Esophagus mucosa (tissue), 1 donor: ENCODE results near the gene ABRACL. TPM values are rescaled to one million over a fixed set of nuclear protein-coding genes. Genes with fewer than 3 reads are reported as not detected.
"Not testable (repeated sequence)": the region's sequence is repeated elsewhere in the genome, so short reads cannot be mapped to it uniquely, and the experiment has no call there.

Experiments
- ATAC-seq: fragments of 200-7000 bp; cut with Tn5 transposase; one replicate; pipeline ENCODE4 v1.9.1; 2020
- total RNA-seq: library from RNA; stranded (reverse); gene quantifications from one replicate; pipeline ENCODE4 v1.2.4, GENCODE V29; 2023
- donor health status: DM: yes; HTN: yes; CAD: no.

Gene ABRACL
- 36.4 TPM for total RNA-seq

- ATAC-seq, result peak; percentile 84
Observed at GRCh38 chr6:139028658-139029469, at the start of gene ABRACL. ABRACL (plus strand) TSS chr6:139028745; CDS start chr6:139034161, 5,416 bp downstream.

- no peak for ATAC-seq
Observed at GRCh38 chr6:138979365-138979764, 49.2 kb upstream of the ABRACL start.

- no peak for ATAC-seq
Observed at GRCh38 chr6:138979813-138980668, 48.5 kb upstream of the ABRACL start.

- ATAC-seq, result no peak
Observed at GRCh38 chr6:138981416-138981815, 47.1 kb upstream of the ABRACL start.

- no peak for ATAC-seq
Observed at GRCh38 chr6:138986578-138986977, 42.0 kb upstream of the ABRACL start.

GRCh38 chr6:138987080-138987642 is 41.4 kb upstream of the ABRACL start:
- no peak for ATAC-seq

GRCh38 chr6:138987643-138988468 is 40.7 kb upstream of the ABRACL start, which contains the start of gene REPS1:
REPS1 (minus strand) TSS chr6:138988253; CDS start chr6:138987682, 571 bp downstream.
- ATAC-seq, result peak; percentile 97

- ATAC-seq, result no peak
Observed at GRCh38 chr6:138988469-138988834, 40.1 kb upstream of the ABRACL start.

- ATAC-seq, result no peak
Observed at GRCh38 chr6:138989098-138989983, 39.2 kb upstream of the ABRACL start.

- no peak for ATAC-seq
Observed at GRCh38 chr6:138991206-138991605, 37.3 kb upstream of the ABRACL start.

GRCh38 chr6:138992965-138993364 is 35.6 kb upstream of the ABRACL start:
- not testable (repeated sequence) for ATAC-seq

- not testable (repeated sequence) for ATAC-seq
Observed at GRCh38 chr6:138993410-138993809, 35.1 kb upstream of the ABRACL start.

GRCh38 chr6:138996524-138996923 is 32.0 kb upstream of the ABRACL start:
- ATAC-seq, result no peak

GRCh38 chr6:138997136-138997535 is 31.4 kb upstream of the ABRACL start:
- ATAC-seq, result no peak

- no peak for ATAC-seq
Observed at GRCh38 chr6:138999949-139000725, 28.4 kb upstream of the ABRACL start.

- ATAC-seq, result no peak
Observed at GRCh38 chr6:139003751-139004150, 24.8 kb upstream of the ABRACL start.

- no peak for ATAC-seq
Observed at GRCh38 chr6:139006477-139006876, 22.1 kb upstream of the ABRACL start.

GRCh38 chr6:139007428-139007827 is 21.1 kb upstream of the ABRACL start:
- no peak for ATAC-seq

GRCh38 chr6:139008117-139008516 is 20.4 kb upstream of the ABRACL start:
- no peak for ATAC-seq

- no peak for ATAC-seq
Observed at GRCh38 chr6:139010674-139011073, 17.9 kb upstream of the ABRACL start.
